Endometrial microvascular endothelial cells (primary cell): ENCODE data around the gene SEC11A. TPM values are rescaled to one million over a fixed set of nuclear protein-coding genes. Genes with fewer than 3 reads are reported as not detected.
"Not testable (repeated sequence)": the region's sequence is repeated elsewhere in the genome, so short reads cannot be mapped to it uniquely, and the experiment has no call there.

Experiments used
- in situ Hi-C: cut with HindIII; loops from 2 replicates; pipeline ENCODE4 v1.10.0; 2017; ENCODE audit warnings: low sequenced_read_pairs, low pct_unique_long_range_greater_than_20kb; ENCODE audit errors: inconsistent ontology term
- total RNA-seq: library from RNA; depleted of rRNA; stranded (reverse); fragments of >200 nt; gene quantifications from one replicate; pipeline ENCODE4 v1.2.3, GENCODE V29; 2015; ENCODE audit errors: inconsistent ontology term

SEC11A gene
- total RNA-seq, 1 donor from 2014 or later = 211 TPM

DNA sequence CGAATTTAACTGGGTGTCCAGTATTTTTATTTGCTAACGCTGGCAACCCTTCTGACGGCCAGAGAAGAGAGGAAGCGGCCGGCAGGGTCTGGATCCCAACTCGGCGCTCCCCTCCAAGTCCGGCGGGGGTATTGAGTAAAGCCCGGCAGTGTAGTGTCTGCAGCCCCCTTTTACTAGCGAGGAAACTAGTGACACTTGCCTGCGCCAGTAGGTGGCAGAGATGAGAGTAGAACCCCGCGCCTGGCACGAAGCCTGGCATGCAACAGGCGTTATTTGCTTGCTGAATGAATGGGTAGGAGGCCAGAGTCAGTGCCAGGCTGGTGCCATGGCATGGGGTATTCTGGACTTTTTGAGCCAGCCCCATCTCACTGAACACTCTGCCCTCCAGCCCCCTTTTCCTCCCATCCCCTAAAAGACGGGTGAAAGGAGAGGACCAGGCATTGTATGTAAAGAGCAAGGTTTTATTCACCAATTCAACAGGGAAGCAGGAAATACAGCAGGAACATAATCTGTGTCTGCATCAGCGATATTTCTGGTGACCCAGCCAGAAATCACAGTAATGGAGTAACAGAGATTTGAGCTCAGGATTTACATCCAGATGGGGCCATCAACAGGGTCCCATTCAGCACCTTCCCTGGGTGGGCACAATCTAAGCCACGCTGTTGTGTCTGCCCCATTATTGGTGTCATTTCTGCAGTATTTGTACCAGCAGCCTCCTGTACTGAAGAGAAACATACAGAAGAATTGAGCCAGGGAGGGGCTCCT is 61.1 kb downstream of the SEC11A start:
- in situ Hi-C loops = no loop called here

DNA sequence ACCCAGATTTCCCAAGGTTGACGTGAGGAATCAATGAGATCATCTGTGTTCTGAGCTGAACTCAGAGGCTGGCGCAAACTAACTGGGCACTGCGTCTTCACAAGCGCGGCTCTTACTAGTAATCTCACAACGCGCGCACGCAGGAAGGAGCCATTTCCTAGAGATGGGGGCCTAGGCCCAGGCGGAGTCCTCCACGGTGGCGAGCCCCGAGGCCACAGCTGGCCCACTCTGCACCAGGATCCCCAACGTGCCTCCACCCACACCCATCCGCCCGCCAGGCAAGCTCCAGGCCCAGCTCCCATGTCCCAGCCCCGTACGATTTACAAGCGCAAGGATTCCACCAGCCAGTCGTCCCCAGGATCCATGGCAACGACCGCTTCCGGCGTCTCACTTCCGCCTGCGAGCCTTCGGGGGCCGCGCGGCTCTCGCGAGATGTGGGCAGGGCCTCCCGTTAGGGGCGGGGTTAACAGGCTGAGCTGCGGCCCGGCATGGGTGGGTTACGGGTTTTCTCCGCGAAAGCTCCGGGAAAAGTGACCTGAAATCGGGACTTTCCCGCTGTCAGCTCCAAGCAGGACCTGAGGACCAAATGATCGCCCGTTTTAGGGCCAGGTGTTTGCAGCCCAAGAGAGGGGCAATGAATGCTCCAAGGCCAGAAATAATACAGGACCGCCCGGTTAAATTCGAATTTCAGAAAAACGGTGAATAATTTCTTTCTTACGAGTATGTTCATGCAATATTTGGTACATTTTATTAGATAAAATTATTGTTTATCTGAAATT is 61.8 kb downstream of the SEC11A start, which contains the start of gene WDR73:
WDR73 (minus strand) TSS at position 374 of the 779 bp plus-strand sequence; CDS start at position 365, 9 bp downstream.
- in situ Hi-C loops = no loop called here

GRCh38 chr15:84653584-84653909 is 62.4 kb downstream of the SEC11A start:
- in situ Hi-C loops = no loop called here

GRCh38 chr15:84649706-84650105 is 66.2 kb downstream of the SEC11A start:
- in situ Hi-C loops = no loop called here

DNA sequence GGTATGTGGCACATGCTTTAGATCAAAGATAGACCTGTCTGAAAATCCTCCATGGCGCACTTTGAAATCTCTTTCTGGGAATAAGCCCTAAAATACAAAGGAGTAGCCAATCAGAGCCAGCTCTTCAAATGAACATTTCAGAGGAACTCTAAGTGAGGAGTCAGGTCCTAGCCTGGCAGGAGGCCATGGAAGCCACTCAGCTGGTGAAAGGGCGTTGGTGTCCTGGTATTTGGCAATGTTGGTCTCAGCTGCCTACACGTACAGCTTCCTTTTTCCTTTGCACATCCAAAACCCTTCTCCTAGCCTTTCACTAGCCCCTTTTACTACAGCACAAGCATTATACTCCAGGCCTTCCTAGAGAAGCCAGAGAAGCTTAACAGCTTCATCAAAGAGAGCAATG is 67.4 kb downstream of the SEC11A start:
- in situ Hi-C loops = no loop called here

- in situ Hi-C loops = no loop called here
These were observed 68.2 kb downstream of the SEC11A start for GRCh38 chr15:84647726-84648125.

DNA sequence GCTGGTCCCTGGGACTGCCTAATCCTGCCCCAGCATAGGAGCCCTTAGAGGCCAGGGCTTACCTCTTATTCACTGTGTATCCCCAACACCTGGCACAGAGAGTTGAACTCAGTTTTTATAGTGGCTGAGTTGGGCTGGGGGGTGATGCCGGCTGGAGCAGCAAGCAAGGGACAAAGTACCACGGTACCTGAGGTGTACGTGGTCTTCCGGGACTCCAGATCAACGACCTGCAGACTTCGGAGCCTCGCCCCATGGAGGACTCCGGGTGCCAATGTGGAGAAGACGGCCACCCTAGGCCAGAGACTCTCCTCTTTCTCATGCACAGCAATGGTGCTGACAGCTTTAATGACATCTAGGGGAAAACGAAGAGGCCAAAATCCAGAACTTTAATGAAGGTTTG is 69.9 kb downstream of the SEC11A start:
- in situ Hi-C loops = no loop called here

GRCh38 chr15:84645496-84645895 is 70.4 kb downstream of the SEC11A start:
- in situ Hi-C loops = no loop called here

DNA sequence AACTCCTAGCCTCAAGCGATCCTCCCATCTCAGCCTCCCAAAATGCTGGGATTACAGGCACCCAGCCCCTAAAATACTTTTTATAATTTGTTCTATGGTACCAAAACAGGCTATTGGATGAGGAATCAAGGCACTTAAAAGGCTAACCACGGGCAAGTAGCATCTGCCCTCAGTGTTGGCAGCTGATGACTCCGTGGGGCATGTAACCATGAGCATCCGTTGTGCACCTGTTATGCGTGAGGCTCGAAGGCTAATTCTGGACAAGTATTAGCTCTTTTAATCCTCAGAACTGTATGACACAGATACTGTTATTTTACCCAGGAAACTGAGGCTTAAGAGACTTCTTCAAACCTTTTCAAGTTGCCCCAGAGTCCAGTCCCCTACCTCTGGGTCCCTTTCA is 72.1 kb downstream of the SEC11A start:
- in situ Hi-C loops = no loop called here

- in situ Hi-C loops = not testable (repeated sequence)
These were observed 73.3 kb downstream of the SEC11A start for GRCh38 chr15:84642640-84643039.

DNA sequence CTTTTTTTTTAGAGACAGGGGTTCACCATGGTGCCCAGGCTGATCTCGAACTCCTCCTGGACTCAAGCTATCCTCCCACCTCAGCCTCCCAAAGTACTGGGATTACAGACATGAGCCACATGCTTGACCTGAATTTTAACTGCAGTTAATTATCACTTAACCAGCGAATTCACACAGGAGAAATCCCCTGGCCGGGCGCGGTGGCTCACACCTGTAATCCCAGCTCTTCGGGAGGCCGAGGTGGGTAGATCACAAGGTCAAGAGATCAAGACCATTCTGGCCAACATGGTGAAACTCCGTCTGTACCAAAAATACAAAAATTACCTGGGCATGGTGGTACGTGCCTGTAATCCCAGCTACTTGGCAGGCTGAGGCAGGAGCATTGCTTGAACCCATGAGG is 74.1 kb downstream of the SEC11A start:
- in situ Hi-C loops = not testable (repeated sequence)

GRCh38 chr15:84638103-84638502 is 77.8 kb downstream of the SEC11A start:
- in situ Hi-C loops = no loop called here

- in situ Hi-C loops = no loop called here
These were observed 81.6 kb downstream of the SEC11A start for GRCh38 chr15:84634228-84634837.

- in situ Hi-C loops = no loop called here
These were observed 82.4 kb downstream of the SEC11A start for GRCh38 chr15:84633311-84634227.

DNA sequence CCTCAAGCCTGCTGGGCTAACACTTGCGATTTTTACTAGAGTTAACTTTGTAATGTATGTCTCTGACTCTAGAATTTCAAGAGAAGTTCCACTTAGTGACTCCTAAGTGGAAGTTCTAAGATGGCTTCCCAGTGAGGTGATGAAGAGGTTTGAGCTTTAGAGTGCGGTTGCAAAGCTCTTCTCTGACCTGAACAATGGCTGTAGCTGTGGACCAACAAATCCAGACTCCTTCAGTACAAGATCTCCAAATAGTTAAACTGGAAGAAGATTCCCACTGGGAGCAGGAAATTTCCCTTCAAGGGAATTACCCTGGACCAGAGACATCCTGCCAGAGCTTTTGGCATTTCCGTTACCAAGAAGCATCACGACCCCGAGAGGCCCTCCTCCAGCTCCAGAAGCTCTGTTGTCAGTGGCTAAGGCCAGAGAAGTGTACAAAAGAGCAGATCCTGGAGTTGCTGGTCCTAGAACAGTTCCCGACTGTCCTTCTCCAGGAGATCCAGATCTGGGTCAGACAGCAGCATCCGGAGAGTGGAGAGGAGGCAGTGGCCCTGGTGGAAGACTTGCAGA is 84.2 kb downstream of the SEC11A start:
- in situ Hi-C loops = no loop called here

GRCh38 chr15:84629033-84629432 is 86.9 kb downstream of the SEC11A start:
- in situ Hi-C loops = no loop called here

GRCh38 chr15:84625123-84625522 is 90.8 kb downstream of the SEC11A start:
- in situ Hi-C loops = no loop called here

GRCh38 chr15:84624359-84624758 is 91.6 kb downstream of the SEC11A start:
- in situ Hi-C loops = no loop called here
